Activated T-cell treated with anti-CD3 and anti-CD28 coated beads, Interleukin-2, amount 50 U/mL, for 48 hours (primary cell): ENCODE results near the gene PPM1M.

Experiments used
- DNase-seq, 2 experiments: peaks; one replicate each; pipeline ENCODE4 v3.0.0-alpha.2; 2020

Gene PPM1M

DNA sequence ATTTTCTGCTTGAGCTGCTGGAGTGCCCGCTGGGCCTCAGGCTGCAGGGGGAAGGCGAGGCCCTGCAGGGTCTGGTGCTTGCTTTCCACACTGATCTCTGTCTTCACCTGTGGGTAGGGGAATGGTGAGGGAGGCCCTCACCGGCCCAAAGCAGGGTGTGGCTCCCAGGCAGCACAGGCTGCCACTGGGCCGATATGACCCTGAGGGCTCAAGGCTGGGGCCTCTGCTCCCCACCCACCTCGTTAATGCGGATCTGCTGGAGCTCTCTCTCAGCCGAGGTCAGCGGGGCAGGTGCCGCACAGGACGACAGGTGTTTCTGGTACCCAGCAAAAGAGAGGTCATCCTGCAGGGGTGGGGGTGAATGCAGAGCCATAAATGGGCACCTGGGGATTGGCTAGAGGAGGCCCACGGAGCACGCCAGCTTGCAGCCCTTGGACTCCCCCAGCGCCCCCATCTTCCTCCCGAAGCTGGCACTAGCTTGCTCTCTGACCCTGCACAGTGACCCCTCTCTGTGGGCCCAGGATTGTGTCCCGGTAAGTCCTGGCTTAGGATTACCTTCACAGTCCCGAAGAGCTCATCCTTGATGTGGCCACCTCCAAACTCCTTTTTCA, 14.6 kb upstream of the PPM1M start:
- DNase-seq = peak in 1 of 2 experiments; percentile 40

DNA sequence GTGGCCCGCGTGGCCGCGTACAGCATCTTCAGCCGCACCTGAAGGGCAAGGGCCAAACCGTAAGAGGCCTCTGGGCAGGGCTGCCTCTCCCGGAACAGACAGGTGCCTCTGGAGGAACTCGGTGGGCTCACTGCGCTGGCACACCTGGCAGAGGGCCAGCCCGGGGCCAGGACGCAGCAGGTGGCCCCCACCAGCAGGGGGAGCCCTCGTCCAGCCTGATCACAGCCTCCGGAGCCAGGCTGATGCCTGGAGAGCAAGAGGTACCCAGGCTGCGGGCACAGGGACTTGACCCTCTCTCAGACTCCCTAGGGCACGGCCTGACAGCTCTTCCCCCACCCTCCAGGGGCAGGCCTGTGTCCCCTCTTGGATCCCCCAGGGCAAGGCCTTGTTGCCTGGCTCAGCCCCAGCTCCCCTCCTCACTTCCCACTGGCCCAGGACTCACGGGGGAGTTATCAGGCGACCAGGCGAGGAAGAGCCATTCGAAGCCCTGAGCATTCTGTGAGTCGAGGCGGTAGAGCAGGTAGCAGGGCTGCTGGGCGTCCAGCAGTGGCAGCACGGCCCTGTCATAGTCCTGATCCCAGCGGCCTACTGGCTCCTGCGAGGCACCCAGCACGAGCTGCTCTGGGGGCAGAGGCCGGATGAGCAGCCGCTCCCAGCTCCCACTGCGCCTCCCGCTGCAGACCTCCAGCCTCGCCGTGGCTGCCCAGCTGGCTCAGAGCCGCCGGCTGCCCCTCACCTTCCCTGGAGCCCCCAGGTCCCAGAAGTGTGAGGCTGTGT, 13.9 kb upstream of the PPM1M start:
- peak; percentile 94 to 95 for DNase-seq

DNA sequence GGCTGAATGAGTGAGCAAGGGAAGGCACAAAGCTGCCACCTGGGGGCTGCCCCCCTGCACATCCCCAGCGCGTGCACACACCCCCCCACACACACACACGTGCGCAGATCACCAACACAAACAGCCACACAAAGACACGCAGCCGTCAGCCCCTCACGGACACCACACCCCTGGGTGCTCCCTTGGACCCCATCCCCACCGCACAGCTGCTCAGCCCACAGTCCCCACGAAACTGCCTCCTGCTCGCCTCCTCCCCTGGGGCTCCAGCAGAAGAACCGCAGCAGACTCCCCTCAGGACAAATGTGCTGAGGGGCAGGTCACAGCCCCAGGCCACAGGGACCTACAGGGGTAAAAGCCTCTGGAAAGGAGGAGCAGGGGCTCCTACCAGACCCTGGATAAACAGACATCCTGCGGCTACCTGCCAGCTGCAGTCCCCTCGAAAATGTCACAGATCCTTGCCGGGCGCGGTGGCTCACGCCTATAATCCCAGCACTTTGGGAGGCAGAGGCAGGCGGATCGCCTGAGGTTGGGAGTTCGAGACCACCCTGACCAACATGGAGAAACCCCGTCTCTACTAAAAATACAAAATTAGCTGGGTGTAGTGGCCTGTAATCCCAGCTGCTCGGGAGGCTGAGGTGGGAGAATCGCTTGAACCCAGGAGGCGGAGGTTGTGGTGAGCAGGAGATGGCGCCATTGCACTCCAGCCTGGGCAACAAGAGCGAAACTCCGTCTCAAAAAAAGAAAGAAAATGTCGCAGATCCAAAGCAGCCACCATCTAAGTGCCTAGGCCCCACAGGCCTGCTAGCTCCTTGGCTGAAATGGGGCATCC, 13.1 kb upstream of the PPM1M start:
- peak in 1 of 2 experiments; percentile 62 for DNase-seq

DNA sequence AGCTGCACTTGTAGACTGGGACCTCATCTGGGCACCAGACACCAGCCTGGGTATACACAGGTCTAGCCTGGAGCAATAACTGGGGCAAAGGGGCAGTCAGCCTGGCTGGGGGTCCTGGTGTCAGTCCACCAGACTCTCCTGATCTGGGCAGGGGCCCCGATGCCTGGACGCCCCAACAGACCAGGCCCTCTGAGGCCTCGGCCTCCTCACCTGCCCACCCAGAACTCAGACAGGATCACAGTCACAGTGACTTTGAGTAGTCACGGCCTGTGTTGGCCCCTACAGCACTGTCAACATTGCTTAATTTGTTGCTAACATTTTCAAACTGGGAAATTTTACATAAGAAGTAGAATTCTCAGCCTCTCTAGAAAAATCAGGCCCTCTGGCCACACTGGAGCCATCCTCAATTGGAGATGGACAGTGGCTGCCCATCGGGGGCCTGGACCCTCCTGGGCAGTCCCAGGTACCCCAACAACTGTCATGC, 12.4 kb upstream of the PPM1M start:
- no peak for DNase-seq

DNA sequence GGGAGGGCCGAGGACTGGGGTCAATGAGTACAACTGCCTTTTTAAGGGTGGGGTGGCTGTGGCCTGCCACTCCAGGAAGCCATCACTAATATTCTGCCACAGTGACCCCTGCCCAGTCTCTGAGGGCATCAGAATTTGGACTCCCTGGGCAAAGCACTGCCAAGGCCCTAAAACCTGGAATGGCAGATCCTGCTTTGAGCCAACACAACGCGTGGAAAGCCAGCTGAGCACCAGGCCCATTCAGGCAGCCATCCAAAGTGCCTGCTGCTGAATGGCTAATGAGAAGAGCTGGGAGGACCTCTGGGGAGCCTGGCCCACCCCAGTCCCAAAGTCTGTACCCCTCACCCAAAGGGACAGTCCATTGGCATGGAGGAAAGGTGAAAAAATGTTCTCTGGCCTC, 11.6 kb upstream of the PPM1M start:
- no peak for DNase-seq

DNA sequence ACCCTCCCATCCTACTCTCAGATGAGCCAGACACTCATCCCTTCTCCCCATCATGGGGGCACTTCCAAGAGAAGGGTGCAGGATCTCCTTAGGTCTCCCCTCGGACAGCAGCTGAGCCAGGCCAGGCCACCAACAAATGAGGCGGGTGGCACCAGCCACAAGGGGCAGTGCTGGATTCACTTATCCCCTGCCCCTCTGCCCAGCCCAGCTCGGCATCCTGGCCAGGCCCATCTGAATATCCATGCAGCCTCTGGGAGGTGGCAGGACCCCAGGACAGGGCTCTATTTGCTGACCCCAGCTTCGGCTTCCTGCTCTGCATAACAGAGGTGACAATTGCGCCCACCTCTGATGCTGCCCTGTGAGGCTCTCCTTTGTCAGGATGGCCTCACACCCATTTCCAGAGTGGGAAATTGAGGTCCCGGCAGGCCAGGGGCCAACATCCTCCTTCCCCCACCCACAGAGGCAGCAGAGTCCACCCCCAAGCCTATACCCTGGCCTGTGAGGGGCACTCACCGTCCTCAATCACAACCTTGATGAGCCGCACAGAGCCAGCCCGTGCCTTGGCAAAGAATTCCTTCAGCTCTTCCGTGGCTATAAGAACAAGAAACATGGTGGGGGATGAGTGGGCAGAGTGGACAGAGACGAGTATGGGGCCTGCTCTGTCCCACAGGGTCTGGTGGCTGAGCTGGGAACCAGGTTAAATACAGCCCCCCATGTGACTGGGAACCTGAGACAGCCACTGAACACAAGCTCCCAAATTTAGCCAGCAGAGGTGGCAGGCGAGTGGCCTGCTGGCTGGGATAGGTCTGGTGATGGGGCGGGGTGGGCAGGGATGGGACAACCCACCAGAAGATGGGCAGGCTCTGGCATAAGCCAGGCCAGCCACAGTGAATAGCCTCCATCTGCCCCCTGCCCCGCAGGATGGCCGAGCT, 10.8 kb upstream of the PPM1M start:
- no peak for DNase-seq

DNA sequence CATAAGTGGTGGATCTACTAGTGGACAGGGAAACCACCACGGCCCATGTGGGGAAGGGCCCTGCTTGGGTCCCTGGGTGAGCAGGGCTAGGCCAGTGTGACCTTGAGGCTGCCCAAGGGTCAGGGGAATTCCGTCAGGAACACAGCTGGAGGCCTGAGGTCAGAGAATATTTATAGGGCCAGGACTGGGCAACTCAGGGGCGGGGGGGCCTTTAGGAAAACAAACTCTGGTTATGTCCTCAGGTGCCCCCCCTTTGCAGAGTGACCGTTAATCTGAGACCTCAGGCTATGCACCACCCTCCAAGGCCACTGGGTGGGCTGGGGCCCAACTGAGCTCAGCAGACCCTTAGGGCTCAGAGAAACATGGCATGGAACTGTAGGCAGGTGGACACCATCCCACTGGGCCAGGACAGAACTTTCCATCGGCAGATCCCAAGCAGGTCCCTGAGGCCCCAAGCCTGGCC, 9.1 kb upstream of the PPM1M start:
- no peak for DNase-seq

DNA sequence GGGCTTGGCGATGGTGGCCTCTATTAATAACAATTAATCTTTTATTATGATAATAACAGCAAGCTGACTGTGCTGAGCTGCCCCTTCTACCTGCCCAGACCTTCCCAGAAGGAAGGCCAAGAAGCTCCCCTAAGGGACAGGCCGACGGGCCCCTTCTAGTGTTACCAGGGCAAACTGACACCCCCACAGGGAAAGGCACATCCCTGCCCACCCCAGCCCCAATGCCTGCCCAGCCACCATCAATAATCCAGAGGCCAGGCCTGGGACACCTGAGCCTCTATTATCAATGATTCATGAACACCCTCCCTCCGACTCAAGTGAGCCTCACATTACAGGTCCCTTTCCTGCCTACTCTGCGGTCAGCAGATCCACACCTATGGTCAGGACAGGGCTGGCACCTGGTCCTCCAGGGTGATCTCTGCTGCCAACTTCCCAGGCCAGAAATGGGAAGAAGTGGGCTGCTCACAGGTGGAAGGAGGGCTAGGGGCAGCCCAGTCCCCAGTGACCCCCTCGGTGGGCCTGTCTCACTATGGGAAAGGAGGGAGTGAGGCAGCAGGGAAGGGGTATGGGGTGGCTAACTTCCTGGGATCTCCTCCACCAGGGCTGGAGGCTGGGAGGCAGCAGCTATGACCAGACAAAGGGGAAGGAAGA, 8.4 kb upstream of the PPM1M start:
- DNase-seq = no peak

DNA sequence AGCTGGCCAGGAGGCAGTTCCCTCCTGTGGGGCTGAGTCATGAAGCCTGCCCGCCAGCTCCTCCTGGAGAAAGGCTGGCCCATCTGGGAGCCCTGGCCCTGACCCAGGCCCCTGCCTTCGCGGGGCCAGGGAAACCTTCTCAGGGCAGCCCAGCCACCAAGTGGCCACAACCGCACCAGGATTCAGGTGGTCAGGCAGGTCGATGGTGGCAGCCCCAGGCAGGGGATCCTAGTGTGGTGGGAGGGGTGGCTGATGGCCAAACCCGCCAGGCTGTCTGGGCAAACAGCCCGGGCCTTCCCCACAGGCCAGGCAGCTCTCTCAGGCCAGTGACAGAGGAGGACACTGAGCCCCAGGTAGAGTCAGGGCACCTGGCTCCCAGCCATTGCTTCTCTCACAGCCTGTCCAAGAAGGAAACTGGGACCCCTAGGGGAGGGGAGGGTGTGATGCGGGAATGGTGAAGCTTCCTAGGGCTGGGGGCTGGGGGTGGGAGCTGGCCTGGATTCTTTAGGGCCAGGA, 7.8 kb upstream of the PPM1M start:
- DNase-seq = no peak

DNA sequence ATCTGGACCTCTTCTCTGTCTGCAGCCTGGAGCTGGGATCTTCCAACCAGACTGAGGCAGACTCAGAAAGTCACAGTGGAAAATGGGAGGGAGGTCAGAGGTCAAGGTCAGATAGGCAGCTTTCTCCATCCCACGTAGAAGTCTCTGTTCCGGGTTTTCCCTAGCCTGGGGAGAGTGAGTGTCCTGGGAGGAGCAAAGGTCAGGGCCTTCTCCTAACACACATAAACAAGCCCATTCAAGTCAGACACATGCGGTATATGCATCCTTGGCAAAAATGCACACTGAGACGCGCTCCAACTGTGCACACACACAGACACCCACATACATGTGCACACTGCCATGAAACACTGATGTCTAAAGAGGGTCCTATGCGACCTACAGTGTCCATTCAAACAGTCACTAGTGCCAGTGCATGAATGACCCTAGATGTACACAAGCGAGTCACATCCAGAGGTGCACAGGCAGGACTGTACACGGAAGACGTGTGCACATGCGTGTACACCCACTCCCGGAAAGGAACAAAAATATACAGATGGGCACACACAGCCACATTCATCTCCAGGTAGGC, 7.3 kb upstream of the PPM1M start:
- DNase-seq = no peak

DNA sequence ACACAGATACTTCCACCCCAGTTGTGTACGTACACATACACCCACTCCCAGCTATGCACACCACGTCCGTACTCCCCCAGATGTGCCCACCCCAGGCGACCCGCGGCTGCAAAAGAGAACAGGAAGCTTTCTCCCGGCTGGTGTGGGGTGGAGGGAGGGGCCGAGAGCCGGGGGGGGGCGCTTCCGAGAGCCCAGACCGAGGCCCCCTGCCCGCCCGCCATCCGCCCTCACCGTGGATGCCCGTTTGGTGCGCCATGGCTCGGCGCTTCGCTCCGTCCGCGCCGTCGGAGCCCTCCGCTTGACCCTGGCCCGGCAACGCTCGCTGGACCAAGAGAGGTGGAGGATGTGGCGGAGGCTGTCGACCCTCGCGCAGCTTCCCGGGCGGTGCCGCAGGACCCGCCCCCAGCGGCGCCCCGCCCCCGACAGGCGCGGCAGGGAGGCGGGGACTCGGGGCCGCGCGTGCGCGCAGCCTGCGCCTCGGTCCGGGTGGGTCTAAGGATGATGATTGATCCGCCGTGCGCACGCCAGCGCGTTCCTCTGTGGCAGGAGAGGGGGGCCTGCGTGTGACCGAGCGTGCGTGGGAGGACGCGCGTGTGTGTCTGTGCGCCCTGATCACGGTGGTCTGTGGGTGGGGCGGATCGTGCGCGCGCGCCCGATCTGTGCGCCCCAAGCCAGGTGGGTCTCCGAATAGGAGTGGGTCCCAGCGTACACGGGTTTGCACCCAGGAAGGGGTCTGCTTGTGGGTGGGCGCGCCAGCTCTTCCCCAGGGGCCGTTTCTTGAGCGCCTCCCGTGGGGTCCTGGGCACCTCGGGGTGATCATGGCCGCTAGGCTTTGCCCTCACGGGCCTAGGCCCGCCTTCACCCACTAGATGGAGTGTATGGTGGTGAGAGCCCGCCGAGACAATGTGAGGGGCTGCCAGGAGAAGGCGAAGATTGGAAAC, 6.5 kb upstream of the PPM1M start, which contains the start of gene TWF2:
TWF2 (minus strand) TSS at position 398 of the 941 bp plus-strand sequence; CDS start at position 256, 142 bp downstream.
- peak; percentile 90 to 91 for DNase-seq

DNA sequence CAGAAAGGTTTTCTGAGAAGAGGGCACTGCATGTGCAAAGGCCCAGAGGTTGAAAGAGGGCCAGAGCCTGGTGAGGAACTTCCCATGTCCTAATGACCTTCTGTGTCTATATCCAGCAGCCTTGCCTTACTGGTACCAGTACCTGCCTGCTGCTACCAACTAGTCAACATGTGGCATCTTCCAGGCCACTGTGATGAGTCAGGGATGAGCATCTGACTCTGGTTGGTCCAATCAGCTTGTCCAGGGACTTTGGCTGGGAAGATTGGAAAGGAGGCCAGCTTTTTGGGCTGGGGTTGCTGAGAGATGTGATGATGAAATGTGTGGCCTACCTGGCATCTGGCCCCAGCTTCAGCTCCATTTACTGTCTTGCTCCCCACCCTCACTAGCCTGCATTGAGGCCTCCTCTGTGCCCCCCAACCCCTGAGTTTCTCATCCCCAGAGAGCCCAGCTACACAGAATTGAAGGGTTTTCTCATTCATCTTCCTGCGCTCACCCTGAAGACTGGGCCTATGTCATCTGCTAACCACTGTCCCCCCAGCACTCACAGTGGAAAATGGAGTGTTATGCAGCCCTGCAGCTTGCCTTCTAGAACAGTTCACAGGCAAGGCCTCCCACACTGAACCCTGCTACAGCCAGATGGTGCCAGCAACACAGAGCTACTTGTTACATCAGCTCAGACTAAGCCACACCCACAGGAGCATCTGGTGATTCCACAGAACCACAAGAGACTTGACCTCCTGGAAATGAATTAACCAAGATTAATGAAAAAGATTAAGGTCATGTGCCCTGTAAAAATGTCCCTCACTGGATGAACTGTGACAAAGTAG, 5.3 kb upstream of the PPM1M start:
- peak; percentile 72 to 75 for DNase-seq

DNA sequence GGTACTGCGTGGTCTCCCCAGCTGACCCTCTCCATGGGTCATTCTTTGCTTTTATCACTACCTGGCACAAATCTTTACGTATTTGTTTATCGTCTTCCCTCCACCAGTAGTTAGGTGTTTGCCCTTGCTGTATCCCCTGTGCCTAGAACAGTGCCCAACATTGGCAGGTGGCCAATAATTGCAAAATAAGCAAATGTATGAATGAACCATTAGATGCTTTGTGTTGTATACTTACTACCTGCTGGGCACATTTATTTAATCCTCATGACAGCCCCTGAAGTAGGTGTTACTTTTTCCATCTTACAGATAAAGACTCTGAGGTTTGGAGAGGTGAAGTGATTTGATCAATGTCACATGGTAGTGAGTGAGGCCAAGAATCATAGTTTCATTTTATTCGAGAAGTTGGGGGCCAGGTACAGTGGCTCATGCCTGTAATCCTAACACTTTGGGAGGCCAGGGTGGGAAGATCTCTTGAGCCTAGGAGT, 4.6 kb upstream of the PPM1M start:
- DNase-seq = no peak

DNA sequence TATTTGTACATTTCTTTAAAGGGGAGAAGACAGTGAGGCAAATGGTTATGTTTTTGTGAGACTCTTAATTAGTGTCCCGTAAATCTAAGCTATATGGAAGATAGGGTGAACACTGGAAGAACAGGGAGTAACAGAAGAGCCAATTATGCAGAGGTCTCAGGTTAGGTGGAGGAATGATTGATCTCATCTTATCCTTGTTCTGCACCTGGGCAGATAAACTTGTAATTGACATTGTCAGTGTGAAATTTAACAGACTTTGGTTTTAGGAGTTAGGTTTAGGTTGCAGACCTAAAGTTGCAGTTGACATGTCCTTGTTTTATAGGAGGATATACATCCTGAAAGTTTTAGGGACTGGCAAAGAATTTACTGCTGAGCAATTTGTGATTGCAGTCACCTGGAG, 3.5 kb upstream of the PPM1M start:
- no peak for DNase-seq

DNA sequence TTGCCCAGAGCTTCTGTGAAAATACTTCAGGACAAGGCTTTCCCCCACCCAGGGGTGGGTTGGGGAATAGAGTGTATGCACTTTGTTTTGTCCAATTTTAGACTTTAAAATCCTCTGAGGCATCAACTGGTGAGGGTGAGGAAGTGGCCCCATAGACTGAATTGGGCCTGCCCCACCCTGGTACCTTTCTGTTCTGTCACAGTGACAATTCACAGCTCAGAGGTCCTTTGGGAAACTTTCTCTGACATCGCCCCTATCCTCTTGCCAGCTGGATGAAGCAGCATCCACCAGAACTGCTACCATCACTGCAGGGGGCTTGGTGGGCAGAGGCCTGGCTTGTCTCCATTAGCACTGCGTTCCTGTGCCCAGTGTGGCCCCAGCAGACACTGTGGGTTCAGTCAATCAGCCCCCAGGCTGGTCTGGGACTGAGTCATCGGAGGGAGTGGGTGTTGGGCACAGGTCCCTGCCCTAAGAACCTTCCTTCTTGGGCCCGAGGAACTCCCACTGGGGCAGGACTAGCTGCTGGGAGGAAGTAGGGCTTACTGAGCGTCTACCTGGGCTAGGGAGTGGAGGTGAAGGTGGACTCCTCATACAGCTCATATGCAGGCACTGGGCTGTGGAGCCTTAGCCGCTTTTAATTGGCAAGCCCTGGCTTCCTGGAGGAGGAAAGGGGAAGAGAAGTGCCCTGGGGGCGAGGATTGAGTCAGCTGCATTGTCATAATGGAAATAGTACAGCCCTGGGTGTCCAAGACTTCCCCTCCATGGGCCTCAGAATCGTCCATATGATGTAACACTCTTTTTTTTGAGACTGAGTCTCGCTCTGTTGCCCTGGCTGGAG, 1.5 kb upstream of the PPM1M start:
- peak; percentile 76 to 78 for DNase-seq

DNA sequence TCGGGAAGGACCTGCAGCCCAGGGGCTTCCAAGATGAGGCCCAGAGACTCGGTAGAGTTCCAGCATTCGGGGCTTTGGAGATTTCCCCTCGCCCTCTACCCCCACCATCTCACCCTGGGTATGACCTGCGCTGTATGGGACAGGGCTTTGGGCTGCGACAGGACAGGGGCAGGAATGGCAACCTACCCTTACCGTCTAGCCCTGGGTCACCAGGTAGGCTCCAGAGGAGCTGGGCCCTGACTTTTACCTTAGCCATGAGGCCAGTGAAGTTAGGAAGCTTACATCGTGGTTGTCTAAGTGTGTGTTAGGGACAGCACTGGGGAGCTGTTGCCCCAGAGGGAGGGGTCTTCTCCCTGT, 683 bp downstream of the PPM1M start:
- no peak for DNase-seq

DNA sequence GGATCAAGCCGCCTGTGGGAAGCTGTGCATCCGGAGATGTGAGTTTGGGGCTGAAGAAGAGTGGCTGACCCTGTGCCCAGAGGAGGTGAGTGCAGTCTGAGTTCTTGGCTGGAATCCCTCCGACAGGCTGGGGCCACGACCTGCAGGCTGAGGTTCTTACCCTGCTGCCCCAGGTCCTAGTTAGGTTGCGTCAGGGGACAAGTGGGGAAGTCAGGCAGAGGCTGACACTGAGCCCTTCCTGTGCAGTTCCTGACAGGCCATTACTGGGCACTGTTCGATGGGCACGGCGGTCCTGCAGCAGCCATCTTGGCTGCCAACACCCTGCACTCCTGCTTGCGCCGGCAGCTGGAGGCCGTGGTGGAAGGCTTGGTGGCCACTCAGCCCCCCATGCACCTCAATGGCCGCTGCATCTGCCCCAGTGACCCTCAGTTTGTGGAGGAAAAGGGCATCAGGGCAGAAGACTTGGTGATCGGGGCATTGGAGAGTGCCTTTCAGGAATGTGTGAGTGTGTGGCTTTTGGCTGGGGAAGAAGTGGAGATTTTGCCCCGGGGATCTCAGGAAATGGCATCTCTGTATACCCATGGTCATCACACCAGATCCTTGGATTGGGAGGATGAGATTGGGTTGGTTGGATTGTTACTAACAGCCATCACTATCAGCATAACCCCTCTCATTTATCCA, 1.3 kb downstream of the PPM1M start:
- DNase-seq = peak; percentile 47 to 54
